HepG2 (cell line): ENCODE results near the gene TMC4. TPM values are rescaled to one million over a fixed set of nuclear protein-coding genes. Genes with fewer than 3 reads are reported as not detected.

Source experiments
- DZIP1 ChIP-seq: sonication (generic); formaldehyde crosslinking; IDR thresholded peaks from 2 replicates; pipeline ENCODE4 v1.5.0; 2020; ENCODE audit warnings: mild to moderate bottlenecking, missing genetic modification reagents
- FOXO1 ChIP-seq: sonication (generic); formaldehyde crosslinking; IDR thresholded peaks from 2 replicates; pipeline ENCODE4 v1.4.0; 2020; ENCODE audit warnings: missing genetic modification reagents
- KDM2A ChIP-seq: sonication (generic); formaldehyde crosslinking; IDR thresholded peaks from 2 replicates; pipeline ENCODE4 v1.4.0; 2020; ENCODE audit warnings: low read depth, missing genetic modification reagents, borderline replicate concordance
- MIER3 ChIP-seq: IDR thresholded peaks from 2 replicates; pipeline ENCODE4 v1.6.1; 2016; ENCODE audit warnings: missing compliant biosample characterization, borderline replicate concordance
- MXI1 ChIP-seq: IDR thresholded peaks from 3 replicates; pipeline ENCODE4 v1.6.1; 2012; ENCODE audit warnings: low read depth, low read length, inconsistent platforms, borderline replicate concordance
- NFAT5 ChIP-seq: sonication (generic); formaldehyde crosslinking; IDR thresholded peaks from 2 replicates; pipeline ENCODE4 v1.4.0; 2020; ENCODE audit warnings: missing genetic modification reagents
- PATZ1 ChIP-seq: sonication (generic); formaldehyde crosslinking; IDR thresholded peaks from 2 replicates; pipeline ENCODE4 v1.4.0; 2020; ENCODE audit warnings: missing genetic modification reagents
- SNAPC4 ChIP-seq: sonication (generic); formaldehyde crosslinking; IDR thresholded peaks from 2 replicates; pipeline ENCODE4 v1.4.0; 2020; ENCODE audit warnings: mild to moderate bottlenecking, missing genetic modification reagents
- SRSF9 ChIP-seq: fragments of 200-400 bp; formaldehyde crosslinking; IDR thresholded peaks from 2 replicates; pipeline ENCODE4 v1.6.1; 2018; ENCODE audit warnings: borderline replicate concordance, mild to moderate bottlenecking, low read depth, low read length; ENCODE audit not compliant: insufficient read depth, poor library complexity, severe bottlenecking
- ZMYM2 ChIP-seq: sonication (generic); formaldehyde crosslinking; IDR thresholded peaks from 2 replicates; pipeline ENCODE4 v1.8.0; 2022; ENCODE audit warnings: mild to moderate bottlenecking, missing genetic modification reagents
- ZNF205 ChIP-seq: IDR thresholded peaks from 2 replicates; pipeline ENCODE4 v1.6.1; 2018; ENCODE audit warnings: missing biosample characterization, missing genetic modification reagents
- ZNF446 ChIP-seq: sonication (generic); formaldehyde crosslinking; IDR thresholded peaks from 2 replicates; pipeline ENCODE4 v1.5.0; 2020; ENCODE audit warnings: mild to moderate bottlenecking, missing genetic modification reagents
- ZNF83 ChIP-seq: sonication (generic); formaldehyde crosslinking; IDR thresholded peaks from 2 replicates; pipeline ENCODE4 v1.4.0; 2020; ENCODE audit warnings: missing genetic modification reagents, mild to moderate bottlenecking, borderline replicate concordance
- polyA plus RNA-seq, 8 experiments: library from polyadenylated mRNA; depleted of rRNA in 3 of 8; stranded (reverse) in 7 of 8; unstranded in 1 of 8; fragments of >200 nt; fragmentation: Illumina TruSeq in 4 of 8; extraction: Trizol in 4 of 8; gene quantifications; 2 replicates each; pipeline versions ENCODE4 v1.2.1 to v1.2.3, GENCODE V29; 2011 to 2016; ENCODE audit warnings: low read depth in 4 of 8, missing spikeins in 1 of 8, mixed read lengths in 1 of 8; ENCODE audit not compliant: insufficient read depth in 1 of 8
- total RNA-seq, 5 experiments: library from RNA; depleted of rRNA; stranded (reverse); fragments of >200 nt; fragmentation: Illumina TruSeq; extraction: Trizol; gene quantifications; 2 replicates each; pipeline ENCODE4 v1.2.3, GENCODE V29; 2016; ENCODE audit warnings: low read depth in 1 of 5

Gene TMC4
- total and polyA plus RNA-seq, 2 of the 13 experiments (the other 11 are each of a cell fraction or from before 2014, with no cell fraction given): 0.13 to 0.24 TPM

DNA sequence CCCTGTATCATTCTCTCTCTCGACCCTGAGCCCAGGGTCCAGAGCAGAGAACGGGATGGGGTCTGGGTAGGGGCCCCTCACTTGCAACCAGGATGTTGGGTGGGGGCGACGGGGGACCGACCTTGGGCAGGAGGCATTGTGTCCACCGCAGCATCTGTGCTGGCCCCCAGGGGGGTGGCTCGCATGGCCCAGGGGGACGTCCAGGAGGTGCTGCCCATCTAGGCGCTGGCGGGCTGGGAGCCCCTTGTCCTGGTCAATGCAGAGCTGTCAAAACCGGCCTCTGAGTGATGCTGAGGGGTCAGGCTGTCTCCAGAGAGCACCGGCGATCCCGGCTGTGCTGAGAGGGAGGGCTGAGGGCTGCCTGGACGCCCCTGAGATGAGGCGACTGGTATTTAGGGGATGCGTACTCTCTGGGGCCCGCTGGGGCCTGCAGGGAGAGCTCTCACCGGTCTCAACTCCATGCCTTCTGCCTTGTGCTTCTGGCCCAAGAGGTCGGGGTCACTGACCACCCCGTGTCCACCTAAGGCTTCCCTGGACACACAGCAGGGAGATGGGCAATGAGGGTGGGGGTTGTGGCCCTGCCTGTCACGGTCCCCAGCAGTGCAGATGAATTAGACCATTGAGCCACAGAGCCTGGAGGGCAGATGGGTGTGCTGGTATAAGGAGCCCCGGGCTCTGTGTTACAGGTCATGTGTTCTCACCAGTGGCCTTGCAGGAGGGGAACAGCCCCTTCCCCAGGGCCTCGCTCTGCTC lies 36.3 kb upstream of the TMC4 start (continued):
- peak; percentile 33 for TF ChIP-seq PATZ1 (CRISPR knock-in tag)
- no peak for TF ChIP-seq DZIP1 (CRISPR knock-in tag)
- TF ChIP-seq ZMYM2 (CRISPR knock-in tag): no peak
- no peak for TF ChIP-seq SNAPC4 (CRISPR knock-in tag)
- no peak for TF ChIP-seq FOXO1 (CRISPR knock-in tag)
- no peak; the same call in 1 of the 2 replicates for TF ChIP-seq ZNF83 (CRISPR knock-in tag)
- TF ChIP-seq ZNF446 (CRISPR knock-in tag): no peak
- TF ChIP-seq MIER3 (CRISPR knock-in tag): no peak
- TF ChIP-seq ZNF205 (CRISPR knock-in tag): no peak
- no peak for TF ChIP-seq NFAT5 (CRISPR knock-in tag)
- no peak for TF ChIP-seq MXI1
- TF ChIP-seq KDM2A (CRISPR knock-in tag): 0 out of 2 replicates have a peak, but pooled peaks have one; percentile 15
- TF ChIP-seq SRSF9: no peak
